Medulla oblongata (tissue), 1 donor: ENCODE results near the gene GLDC.
A peak's percentile ranks its signal among the peaks of the same experiment; 100 is the strongest.
"Not testable (repeated sequence)": the region's sequence is repeated elsewhere in the genome, so short reads cannot be mapped to it uniquely, and the experiment has no call there.

Experiments used
- DNase-seq: peaks from one replicate; pipeline ENCODE4 v3.0.0-alpha.2; 2015; ENCODE audit errors: extremely low spot score

Gene GLDC

DNA sequence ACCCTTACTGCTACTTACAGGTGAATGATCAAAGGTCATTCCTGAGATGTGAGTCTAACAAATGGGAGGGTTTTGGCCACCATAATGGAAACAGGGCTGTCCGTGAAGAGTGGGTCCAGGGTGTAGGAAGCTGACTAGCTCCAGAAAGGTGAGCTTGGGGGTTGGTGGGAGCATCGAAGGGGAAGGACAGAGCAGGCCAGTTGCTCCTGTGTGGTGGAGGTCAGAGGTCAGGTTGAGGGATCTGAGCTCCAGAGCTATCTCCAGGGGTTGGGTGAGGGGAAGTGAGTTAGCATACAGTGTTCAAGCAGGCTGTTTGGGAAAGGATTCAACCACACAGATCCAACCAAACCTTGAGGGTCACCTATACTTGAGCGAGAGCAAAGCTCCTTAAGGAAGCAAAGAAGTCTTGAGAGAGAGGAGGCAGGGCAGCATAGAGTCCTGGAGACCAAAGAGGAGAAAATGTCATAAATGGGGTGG is 18.7 kb upstream of the GLDC start:
- DNase-seq, result no peak

GRCh38 chr9:6660512-6660911 is 15.0 kb upstream of the GLDC start:
- no peak for DNase-seq

- no peak for DNase-seq
Measured at GRCh38 chr9:6658628-6659353, 13.3 kb upstream of the GLDC start.

GRCh38 chr9:6656614-6657300 is 11.2 kb upstream of the GLDC start:
- DNase-seq, result no peak

- no peak for DNase-seq
Measured at GRCh38 chr9:6655036-6655435, 9.5 kb upstream of the GLDC start.

GRCh38 chr9:6646293-6646636 is 736 bp upstream of the GLDC start:
- no peak for DNase-seq

- DNase-seq, result not testable (repeated sequence)
Measured at GRCh38 chr9:6645105-6645354, 499 bp downstream of the GLDC start.

- peak; percentile 11 for DNase-seq
Measured at GRCh38 chr9:6644346-6645104, 1.0 kb downstream of the GLDC start.

DNA sequence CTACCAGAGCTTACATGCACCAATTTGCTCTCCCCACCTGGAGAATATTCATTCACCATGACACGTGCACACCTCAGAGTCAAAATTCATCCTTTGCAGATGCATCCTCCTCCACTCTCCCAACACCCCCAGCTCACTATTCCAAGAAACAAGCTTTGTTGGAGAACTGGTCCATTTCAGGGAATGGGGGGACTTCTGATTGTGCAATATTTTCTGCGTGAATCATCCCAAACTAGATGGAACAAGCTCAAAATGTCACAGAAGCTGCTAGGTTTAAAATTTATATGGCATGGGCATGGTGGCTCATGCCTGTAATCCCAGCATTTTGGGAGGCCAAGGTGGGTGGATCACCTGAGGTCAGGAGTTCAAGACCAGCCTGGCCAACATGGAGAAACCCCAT is 3.6 kb downstream of the GLDC start:
- no peak for DNase-seq

- no peak for DNase-seq
Measured at GRCh38 chr9:6641561-6641960, 4.0 kb downstream of the GLDC start.

DNA sequence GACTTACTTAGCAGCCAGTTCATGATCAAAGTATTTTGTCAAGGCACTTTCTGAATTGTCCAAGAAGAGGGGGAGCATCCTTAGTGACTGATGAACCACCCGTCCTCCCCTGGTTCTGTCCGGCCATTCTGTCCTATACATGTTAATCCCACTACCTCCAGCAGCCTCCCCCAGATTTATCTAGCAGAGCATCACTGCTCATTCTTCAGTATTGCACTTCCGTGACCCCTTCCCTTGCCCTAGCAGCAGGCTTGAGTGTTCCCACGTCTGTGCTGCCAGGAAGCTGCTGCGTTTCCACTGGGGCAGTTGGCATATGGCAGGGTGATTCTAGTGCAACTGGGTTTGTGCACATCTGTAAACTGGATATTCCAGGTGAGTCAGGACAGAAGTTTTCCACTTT is 4.5 kb downstream of the GLDC start:
- no peak for DNase-seq

DNA sequence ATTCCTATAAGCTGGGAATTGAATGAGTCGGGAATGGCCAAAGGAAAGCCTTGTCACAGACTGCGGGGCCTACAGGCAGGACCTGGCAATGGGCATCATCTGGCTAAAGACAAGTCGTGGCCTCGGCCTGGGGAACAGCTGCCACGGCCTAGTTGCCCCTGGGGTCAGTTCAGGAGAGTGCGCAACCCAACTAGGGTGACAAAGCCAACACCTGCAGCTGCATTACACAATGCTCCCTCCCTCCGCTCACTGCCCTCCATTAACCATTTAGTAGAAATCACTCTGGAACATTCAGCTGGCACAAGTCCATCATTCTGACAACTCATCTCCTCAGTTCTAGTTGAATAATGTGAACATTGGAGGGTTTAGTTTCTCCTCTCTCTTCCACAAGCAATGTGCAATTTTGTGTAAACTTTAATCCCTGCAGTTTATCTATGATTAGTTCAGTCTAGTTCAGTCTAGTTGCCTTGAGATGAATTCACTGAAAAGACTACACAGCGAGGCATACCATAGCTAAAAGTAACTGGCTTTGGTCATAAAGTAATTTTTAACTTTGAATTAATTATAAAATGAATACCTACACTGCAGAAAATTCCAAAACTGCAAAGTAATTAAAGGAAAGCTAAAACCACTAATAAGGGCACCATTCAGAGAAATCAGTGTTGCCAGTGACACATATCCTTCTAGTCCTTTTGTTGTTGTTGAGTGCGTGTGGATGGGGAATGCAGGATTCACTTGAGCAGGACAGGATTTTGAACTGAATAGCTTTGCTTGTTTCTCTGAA is 5.1 kb downstream of the GLDC start:
- DNase-seq, result no peak

DNA sequence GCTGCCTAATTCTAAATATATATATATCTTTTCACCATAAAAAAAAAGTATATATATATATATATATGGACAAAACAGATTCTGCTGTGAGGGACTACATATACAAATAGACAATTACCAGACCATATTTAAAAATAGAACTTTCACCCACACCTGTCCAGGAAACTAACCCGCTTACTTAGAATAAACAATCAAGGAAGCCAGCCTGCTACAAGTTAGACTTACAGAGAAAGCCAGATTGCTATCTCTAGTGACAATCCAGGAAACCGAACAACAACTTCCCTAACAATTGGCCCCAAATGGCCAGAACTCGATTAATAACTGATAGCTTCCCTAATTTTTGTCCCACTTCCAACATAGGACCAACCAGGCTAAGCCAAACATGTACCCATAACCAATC is 5.9 kb downstream of the GLDC start:
- no peak for DNase-seq

DNA sequence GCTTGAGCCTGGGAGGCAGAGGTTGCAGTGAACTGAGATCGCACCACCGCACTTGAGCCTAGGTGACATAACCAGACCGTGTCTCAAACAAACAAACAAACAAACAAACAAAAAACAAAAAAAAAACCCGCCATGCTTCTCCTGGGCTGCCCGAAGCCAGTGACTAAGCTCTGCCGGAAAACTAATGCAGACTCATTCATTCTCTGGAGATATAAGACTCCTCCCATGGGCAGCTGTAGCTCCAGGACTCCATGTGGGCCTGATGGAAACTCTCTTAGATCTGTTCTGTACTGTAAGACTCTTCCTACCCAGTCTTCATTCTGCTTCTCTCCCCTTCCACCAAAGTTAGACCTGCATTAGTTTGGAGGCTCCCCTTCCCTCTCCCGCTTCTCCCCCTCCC is 11.1 kb downstream of the GLDC start:
- DNase-seq, result no peak

GRCh38 chr9:6633378-6633777 is 12.2 kb downstream of the GLDC start:
- no peak for DNase-seq

GRCh38 chr9:6632516-6633183 is 12.9 kb downstream of the GLDC start:
- DNase-seq, result no peak

GRCh38 chr9:6631207-6631512 is 14.4 kb downstream of the GLDC start:
- no peak for DNase-seq

DNA sequence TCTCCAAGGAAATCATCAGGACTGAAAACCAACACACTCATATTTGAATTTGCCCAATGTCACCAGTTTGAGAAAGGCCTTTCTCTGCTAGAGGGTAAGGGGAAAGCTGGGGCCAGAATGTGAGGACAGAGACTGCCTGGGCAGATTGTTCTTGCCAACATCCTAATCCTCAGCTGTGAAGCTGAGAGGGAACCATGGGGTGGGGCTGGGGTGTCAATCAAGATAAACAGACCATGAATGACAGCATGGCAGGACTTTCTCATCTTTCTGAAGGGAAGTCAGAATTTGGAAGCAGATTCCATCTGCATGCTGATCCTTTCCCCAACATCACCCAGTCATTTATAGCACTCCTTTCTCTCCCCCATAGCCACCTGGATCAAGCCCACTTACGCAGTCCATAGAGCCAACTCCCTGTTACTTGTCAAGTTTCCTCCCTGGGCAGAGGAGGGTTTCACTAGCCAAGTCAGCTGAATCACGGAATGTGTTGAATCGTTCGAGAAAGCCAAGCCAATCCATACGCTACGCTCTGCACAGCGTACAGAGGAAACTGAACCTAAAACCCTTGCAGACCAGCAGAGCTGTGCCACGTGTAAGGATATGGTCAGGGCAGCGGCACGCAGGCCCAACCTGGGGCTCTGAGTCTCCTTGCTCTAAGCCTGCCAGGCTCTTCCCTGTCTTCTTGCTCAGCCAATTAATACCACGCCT is 14.9 kb downstream of the GLDC start:
- no peak for DNase-seq

- DNase-seq, result no peak
Measured at GRCh38 chr9:6628704-6629103, 16.8 kb downstream of the GLDC start.

DNA sequence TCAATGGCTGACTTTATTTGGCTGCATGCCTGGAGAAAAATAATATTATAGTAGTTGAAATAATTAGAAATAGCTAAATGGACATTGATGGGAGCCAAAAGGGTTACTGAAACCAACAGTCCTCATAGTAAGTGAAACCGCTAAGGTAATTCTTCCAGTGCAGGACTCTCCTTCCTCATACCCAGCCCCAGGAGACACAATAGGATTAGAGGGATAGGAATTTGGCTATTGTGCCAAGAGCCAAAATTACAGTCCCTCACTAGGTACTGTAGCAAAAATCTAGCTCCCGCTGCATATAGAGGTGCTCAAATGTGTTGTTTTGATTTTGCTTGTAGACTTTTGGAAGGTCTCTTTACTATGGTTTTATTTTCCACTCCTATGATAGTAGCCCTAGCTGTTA is 20.2 kb downstream of the GLDC start:
- DNase-seq, result no peak

GRCh38 chr9:6622784-6623183 is 22.7 kb downstream of the GLDC start:
- not testable (repeated sequence) for DNase-seq
